ENCODE measurements around the gene ALPK3.

ALPK3 gene, protein sequence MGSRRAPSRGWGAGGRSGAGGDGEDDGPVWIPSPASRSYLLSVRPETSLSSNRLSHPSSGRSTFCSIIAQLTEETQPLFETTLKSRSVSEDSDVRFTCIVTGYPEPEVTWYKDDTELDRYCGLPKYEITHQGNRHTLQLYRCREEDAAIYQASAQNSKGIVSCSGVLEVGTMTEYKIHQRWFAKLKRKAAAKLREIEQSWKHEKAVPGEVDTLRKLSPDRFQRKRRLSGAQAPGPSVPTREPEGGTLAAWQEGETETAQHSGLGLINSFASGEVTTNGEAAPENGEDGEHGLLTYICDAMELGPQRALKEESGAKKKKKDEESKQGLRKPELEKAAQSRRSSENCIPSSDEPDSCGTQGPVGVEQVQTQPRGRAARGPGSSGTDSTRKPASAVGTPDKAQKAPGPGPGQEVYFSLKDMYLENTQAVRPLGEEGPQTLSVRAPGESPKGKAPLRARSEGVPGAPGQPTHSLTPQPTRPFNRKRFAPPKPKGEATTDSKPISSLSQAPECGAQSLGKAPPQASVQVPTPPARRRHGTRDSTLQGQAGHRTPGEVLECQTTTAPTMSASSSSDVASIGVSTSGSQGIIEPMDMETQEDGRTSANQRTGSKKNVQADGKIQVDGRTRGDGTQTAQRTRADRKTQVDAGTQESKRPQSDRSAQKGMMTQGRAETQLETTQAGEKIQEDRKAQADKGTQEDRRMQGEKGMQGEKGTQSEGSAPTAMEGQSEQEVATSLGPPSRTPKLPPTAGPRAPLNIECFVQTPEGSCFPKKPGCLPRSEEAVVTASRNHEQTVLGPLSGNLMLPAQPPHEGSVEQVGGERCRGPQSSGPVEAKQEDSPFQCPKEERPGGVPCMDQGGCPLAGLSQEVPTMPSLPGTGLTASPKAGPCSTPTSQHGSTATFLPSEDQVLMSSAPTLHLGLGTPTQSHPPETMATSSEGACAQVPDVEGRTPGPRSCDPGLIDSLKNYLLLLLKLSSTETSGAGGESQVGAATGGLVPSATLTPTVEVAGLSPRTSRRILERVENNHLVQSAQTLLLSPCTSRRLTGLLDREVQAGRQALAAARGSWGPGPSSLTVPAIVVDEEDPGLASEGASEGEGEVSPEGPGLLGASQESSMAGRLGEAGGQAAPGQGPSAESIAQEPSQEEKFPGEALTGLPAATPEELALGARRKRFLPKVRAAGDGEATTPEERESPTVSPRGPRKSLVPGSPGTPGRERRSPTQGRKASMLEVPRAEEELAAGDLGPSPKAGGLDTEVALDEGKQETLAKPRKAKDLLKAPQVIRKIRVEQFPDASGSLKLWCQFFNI (N-terminal part only)

DNA sequence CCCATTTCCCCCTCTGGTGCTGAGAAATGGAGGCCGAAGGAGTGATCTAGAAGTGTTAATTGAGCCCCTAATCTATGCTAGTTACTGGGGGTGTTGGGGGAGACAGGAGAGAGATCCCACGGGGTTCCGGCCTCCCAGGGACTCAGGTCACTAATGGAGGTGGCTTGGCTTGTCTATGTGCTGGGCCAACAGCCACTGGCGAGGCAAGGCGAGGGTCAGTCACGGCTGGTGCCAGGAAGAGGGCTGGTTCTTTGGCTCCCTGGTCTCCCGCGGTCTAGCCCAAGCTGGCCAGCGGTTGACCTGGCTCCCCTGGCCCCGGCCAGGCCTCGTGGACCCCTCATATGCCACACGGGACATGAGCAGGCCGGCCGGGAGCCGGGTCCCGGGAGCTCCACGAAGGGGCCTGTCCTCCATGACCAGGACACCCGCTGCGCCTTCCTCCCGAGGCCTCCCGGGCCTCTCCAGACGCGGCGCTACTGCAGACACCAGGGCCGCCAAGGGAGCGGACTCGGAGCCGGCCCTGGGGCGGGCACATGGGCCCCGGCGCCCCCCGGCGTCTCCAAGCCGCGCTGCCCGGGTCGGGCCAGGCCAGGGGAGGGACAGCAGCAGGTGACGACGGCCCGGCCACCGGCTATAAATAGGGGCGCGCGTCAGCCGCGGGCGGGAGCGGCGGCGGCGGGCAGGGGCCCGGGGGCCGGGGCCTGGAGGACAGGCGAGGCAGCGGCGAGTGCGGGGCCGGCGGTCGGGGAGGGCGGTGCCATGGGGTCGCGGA is at the start of gene ALPK3:
Gene ALPK3, plus strand, starts transcription at position 663 of the 772 bp plus-strand sequence. Its CDS starts 97 bp downstream, at position 760.
- no peak for DNase-seq

DNA sequence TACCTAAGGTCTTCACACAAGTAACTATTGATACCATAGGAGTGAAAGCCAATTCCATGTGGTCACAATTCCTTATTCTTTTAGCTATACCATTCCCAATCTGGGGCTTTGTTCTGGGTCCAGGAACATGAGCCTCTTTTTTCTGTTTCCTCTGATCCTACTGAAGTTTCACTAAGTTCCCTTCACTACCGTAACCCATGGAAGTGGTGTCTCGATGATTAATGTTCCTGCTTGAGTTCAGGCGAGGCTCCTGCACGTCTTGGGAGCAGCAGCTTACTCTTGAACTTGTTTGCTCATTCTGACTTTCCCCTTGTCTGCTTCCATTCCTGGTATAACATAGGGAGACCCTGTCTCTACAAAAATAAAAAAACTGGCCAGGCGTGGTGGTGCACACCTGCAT is 45.1 kb upstream of the ALPK3 start:
- no peak for DNase-seq

GRCh38 chr15:84772467-84772866 is 44.7 kb upstream of the ALPK3 start:
- DNase-seq = no peak

GRCh38 chr15:84773716-84774115 is 43.4 kb upstream of the ALPK3 start:
- DNase-seq = no peak

DNA sequence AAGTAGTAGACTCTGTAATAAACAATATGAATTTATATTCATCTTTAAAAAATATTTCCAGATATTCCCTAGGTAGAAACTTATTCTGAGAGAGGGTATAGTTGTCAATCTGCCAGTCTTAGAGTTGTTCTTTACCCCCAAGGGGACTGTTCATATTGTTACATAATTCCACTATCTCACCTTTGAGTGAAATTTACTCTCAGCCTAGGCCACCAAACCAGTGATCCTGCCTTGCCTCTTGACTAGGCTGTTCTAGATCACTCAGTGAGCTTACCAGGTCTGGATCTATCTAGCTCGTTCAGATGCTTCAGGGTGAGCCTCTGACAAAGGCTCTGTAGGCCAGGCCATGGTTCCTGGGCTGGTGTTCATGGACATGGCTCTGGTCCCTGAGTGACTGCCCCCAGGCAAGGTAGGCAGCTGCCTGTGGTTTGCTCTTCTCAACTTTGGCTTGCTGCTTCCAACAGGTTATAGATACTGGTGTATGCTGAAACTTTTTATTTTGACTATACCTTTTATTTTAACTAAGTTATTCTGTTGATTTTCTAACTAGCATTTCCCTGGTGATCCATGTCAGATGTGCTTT is 41.2 kb upstream of the ALPK3 start:
- DNase-seq = no peak

- DNase-seq = no peak
Measured at GRCh38 chr15:84778194-84778593, 39.0 kb upstream of the ALPK3 start.

- DNase-seq = no peak
Measured at GRCh38 chr15:84780492-84780891, 36.7 kb upstream of the ALPK3 start.

DNA sequence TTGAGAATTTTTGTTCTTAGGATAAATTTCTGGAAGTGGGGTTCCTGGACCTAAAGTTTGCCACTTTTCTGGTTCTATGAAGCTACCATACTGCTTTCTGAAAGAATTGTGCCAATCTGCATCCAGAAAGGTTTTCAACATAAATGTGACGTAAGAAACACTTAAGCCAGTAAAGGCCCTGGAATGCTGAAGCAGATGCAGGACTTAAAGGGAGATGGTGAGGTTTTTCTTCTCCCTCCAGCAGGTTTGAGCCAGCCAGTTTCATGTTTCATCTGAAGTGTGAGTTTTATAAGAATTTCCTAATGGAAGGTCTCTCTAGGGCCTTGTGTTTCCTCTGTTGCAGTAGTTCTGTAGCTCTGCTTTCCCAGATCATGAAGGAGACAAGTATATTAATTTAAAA is 35.7 kb upstream of the ALPK3 start:
- no peak for DNase-seq

GRCh38 chr15:84782346-84782745 is 34.8 kb upstream of the ALPK3 start:
- DNase-seq = no peak

- DNase-seq = no peak
Measured at GRCh38 chr15:84783493-84784251, 33.5 kb upstream of the ALPK3 start.

- no peak for DNase-seq
Measured at GRCh38 chr15:84784262-84784661, 32.9 kb upstream of the ALPK3 start.

GRCh38 chr15:84785053-84785452 is 32.1 kb upstream of the ALPK3 start:
- no peak for DNase-seq

DNA sequence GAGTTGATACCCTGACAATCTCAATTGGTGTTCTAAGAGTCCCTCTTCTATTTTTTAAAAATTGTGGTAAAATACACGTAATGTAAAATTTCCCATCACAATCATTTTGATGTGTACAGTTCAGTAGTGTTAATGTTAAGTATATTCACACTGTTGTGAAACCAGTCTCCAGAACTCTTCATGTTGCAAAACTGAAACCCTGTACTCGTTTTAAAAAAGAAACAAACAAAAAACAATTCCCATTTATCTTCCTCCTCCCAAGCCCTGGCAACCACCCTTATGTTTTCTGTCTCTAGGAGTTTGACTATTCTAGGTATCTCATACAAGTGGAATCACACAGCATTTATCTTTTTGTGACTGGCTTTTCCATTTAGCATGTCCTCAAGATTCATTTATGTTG is 28.7 kb upstream of the ALPK3 start:
- no peak for DNase-seq

GRCh38 chr15:84789762-84790161 is 27.4 kb upstream of the ALPK3 start:
- DNase-seq = no peak

- DNase-seq = no peak
Measured at GRCh38 chr15:84790676-84791075, 26.5 kb upstream of the ALPK3 start.

DNA sequence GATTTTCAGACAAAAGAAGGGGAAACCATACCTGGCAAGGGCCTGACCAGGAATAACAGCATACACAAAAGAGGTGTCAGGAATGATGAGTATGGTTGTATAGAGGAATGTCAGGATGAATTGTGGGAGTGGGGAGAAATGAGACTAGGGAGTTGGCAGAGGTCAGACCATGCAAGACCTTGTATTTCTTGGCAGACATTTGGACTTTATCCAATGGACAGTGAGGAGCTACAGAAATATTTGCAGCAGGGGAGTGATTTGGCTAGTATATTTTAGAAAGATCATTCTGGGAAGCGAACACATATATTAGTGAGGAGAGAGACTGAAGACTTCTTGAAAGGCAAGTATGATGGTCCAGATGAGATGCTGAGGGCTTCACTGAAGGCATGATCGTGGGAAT is 25.4 kb upstream of the ALPK3 start:
- DNase-seq = no peak

GRCh38 chr15:84793431-84794161 is 23.6 kb upstream of the ALPK3 start:
- DNase-seq = no peak

GRCh38 chr15:84794162-84794547 is 23.0 kb upstream of the ALPK3 start:
- no peak for DNase-seq

GRCh38 chr15:84795186-84795585 is 22.0 kb upstream of the ALPK3 start:
- no peak for DNase-seq

DNA sequence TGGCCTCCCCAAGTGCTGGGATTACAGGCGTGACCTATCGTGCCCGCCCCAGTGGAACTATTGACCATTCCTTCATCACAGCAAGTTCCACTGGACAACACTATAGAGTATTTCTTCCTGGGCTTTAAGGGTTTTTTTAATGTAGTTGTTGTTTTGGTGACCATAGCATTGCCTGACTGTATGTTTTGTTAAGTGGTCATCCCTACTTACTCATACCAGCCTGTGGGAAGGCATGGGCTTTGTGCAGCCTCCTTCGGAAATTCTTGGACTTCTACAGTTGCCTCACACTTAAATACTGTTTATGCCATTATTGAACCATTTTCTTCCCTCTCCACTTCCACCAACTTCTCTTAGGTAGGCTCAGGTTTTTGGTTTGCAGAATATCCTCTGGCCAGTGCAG is 19.9 kb upstream of the ALPK3 start:
- no peak for DNase-seq
